Measurements from ENCODE around the gene RFX4.

- TF ChIP-seq POLR2A (IDR thresholded peaks at IDR 0.05) (no peak), CTCF (IDR thresholded peaks at IDR 0.05) (no peak)
Observed at GRCh38 chr12:106696071-106696470, 113.3 kb downstream of the RFX4 start.

All from testis (tissue), 2 donors.